ENCODE results near the gene DEPDC5.

Gene DEPDC5

DNA sequence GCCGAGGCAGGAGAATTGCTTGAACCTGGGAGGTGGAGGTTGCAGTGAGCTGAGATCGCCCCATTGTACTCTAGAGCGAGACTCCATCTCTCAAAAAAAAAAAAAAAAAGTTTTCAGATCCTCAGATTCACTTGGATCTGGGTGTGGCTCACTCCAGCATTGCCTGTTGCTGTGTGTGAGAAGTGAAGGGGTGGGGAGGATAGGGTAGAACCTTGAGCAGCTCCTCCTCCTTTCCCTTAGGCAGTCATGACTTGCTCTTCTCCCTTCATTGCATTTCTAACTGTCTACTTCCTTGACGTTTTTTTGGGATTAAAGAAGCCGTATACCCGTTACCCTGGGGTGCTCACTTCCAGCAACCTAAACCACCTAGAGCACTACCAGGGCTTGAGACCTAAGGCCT lies 127.4 kb downstream of the DEPDC5 start:
- DNase-seq (ENCODE audit: low read depth), result no peak
- TF ChIP-seq, protein P1, sequence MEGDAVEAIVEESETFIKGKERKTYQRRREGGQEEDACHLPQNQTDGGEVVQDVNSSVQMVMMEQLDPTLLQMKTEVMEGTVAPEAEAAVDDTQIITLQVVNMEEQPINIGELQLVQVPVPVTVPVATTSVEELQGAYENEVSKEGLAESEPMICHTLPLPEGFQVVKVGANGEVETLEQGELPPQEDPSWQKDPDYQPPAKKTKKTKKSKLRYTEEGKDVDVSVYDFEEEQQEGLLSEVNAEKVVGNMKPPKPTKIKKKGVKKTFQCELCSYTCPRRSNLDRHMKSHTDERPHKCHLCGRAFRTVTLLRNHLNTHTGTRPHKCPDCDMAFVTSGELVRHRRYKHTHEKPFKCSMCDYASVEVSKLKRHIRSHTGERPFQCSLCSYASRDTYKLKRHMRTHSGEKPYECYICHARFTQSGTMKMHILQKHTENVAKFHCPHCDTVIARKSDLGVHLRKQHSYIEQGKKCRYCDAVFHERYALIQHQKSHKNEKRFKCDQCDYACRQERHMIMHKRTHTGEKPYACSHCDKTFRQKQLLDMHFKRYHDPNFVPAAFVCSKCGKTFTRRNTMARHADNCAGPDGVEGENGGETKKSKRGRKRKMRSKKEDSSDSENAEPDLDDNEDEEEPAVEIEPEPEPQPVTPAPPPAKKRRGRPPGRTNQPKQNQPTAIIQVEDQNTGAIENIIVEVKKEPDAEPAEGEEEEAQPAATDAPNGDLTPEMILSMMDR (conservative IDR thresholded peaks at IDR 0.05; ENCODE audit: low read depth, low read length), result no peak

DNA sequence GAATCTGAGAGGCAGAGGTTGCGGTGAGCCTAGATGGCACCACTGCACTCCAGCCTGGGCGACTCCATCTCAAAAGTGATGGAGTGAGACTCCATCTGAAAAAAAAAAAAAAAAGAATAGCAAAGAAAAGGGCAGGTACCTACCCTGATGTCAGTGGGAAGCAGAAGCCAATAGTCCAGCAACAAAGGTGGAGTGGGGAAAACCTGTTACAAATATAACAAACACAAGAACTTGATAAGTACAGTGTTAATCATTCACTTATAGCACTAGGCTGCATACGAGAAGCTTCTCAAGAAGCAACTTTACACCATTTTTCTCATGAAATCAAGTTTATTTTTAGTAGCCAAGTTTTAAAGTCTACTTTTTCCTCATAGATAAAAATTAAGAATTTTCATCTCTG lies 128.0 kb downstream of the DEPDC5 start:
- no peak overlapping the region for H3K4me3 ChIP-seq (ENCODE audit: low read length)
- TF ChIP-seq, protein P1 (conservative IDR thresholded peaks at IDR 0.05; ENCODE audit: low read depth, low read length), result no peak
- no peak for DNase-seq (ENCODE audit: low read depth)

More for the DNA sequence above, 127.4 kb downstream of the DEPDC5 start:
- no peak overlapping the region for H3K4me3 ChIP-seq (ENCODE audit: low read length)

DNA sequence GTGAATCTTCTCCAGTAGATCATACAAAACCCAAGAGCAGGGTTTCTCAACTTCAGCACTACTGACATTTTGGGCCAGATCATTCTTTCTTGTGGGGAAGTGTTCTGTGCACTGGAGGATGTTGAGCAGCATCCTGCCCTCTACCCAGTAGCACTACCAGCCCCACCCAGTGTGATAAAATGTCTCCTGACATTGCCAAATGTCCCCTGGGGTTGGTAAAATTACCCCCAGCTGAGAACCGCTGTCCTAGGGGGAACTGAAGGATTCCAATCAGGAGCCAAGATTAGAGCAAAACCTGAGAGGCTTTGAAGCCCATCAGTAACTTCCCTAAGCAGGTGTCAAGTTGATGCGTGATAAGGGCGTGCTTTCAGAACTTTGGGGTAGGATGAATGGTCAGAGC lies 129.2 kb downstream of the DEPDC5 start:
- no peak overlapping the region for H3K4me3 ChIP-seq (ENCODE audit: low read length)
- no peak for DNase-seq (ENCODE audit: low read depth)
- TF ChIP-seq, protein P1 (conservative IDR thresholded peaks at IDR 0.05; ENCODE audit: low read depth, low read length), result no peak

DNA sequence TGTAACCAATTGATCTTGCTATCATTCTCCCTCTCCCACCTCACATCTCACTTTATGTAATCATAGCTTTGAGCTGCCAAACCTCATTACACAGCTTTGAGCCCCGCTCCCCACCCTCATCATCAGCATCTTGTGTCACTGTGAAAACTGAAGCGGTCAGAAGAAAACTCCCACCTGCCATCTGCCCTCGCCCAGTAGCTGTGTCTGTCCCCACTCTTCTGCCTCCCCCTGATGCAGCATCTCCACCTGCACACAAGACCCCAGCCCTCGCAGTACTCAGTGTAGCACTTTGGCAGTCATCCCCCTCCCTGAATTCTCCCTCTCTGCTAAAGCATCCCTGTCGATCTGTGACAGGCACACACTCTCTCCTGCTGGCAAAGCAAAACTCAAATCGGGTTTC lies 130.2 kb downstream of the DEPDC5 start:
- no peak overlapping the region for H3K4me3 ChIP-seq (ENCODE audit: low read length)
- no peak for DNase-seq (ENCODE audit: low read depth)
- TF ChIP-seq, protein P1 (conservative IDR thresholded peaks at IDR 0.05; ENCODE audit: low read depth, low read length), result no peak

DNA sequence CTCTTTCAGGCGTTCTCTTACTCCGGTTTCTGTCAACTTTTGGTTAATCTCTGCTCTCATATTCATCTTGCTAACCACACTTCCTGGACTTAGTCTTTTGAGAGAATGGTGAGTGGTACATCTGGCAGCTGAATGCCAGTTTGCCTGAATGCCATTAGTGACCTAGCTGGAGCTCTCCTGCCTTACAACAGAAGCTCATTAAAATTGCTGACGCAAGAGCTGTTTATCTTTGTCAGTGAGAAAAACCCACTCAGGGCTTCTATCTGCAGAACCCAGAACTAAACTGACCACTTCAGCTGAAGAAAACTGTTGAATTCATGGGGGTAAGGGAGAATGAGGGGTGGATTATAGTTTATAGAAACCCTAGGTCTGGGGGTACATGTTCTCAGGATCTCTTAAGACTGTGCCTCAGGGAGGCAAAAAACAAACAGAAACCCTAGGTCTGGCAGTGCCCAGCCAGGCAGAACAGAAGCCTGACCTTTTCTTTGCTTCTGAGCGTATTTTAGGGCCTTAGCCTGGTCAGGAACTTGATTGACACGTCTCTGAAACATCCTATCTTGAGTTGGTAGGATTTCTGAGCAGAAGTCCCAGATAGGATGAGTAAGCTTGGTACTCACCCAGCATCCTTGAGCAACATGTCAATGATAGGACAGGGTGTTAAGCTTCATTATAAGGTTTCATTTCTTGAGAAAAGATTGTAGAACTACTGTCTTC lies 137.7 kb downstream of the DEPDC5 start:
- DNase-seq (ENCODE audit: low read depth), result no peak
- H3K4me3 ChIP-seq (ENCODE audit: low read length), result no peak overlapping the region
- TF ChIP-seq, protein P1 (conservative IDR thresholded peaks at IDR 0.05; ENCODE audit: low read depth, low read length), result no peak

DNA sequence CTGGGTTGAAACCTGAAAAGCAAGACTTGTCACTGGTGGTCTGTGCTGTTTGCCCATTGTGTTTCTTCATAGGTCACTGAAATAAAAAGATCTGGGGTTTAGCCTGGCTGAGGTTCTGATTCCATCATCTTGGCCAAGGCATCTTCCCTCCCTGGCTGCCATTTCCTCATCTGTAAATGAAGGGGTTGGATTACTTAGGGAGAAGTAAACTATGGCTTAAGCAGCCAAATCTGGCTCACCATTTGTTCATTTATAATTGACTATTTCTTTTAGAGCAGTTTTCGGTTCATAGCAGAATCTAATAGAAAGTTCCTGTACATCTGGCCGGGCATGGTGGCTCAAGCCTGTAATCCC lies 138.2 kb downstream of the DEPDC5 start:
- TF ChIP-seq, protein P1 (conservative IDR thresholded peaks at IDR 0.05; ENCODE audit: low read depth, low read length), result no peak

DNA sequence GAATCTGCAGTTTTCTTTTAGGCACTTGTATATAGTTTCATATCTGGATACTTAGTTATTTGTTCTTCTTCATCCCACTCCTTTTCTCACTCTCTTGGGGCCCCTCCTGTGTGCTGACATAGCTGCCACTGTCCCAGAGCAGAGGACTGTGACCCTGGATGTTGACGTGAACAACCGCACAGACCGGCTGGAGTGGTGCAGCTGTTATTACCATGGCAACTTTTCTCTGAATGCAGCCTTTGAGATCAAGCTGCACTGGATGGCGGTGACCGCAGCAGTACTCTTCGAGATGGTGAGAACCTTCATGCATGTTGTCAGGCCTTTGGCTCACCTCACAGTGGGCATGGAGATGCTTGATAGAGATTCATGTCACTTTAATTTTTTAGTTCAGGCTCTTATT lies 139.6 kb downstream of the DEPDC5 start:
- DNase-seq (ENCODE audit: low read depth), result no peak
- H3K4me3 ChIP-seq (ENCODE audit: low read length), result no peak overlapping the region
- TF ChIP-seq, protein P1 (conservative IDR thresholded peaks at IDR 0.05; ENCODE audit: low read depth, low read length), result no peak

More for the DNA sequence above, 138.2 kb downstream of the DEPDC5 start:
- no peak overlapping the region for H3K4me3 ChIP-seq (ENCODE audit: low read length)
- DNase-seq (ENCODE audit: low read depth), result no peak

All from retinal pigment epithelial cell (primary cell).